ENCODE data around the gene FHDC1.
"Not testable (repeated sequence)": the region's sequence is repeated elsewhere in the genome, so short reads cannot be mapped to it uniquely, and the experiment has no call there.

Gene FHDC1, protein sequence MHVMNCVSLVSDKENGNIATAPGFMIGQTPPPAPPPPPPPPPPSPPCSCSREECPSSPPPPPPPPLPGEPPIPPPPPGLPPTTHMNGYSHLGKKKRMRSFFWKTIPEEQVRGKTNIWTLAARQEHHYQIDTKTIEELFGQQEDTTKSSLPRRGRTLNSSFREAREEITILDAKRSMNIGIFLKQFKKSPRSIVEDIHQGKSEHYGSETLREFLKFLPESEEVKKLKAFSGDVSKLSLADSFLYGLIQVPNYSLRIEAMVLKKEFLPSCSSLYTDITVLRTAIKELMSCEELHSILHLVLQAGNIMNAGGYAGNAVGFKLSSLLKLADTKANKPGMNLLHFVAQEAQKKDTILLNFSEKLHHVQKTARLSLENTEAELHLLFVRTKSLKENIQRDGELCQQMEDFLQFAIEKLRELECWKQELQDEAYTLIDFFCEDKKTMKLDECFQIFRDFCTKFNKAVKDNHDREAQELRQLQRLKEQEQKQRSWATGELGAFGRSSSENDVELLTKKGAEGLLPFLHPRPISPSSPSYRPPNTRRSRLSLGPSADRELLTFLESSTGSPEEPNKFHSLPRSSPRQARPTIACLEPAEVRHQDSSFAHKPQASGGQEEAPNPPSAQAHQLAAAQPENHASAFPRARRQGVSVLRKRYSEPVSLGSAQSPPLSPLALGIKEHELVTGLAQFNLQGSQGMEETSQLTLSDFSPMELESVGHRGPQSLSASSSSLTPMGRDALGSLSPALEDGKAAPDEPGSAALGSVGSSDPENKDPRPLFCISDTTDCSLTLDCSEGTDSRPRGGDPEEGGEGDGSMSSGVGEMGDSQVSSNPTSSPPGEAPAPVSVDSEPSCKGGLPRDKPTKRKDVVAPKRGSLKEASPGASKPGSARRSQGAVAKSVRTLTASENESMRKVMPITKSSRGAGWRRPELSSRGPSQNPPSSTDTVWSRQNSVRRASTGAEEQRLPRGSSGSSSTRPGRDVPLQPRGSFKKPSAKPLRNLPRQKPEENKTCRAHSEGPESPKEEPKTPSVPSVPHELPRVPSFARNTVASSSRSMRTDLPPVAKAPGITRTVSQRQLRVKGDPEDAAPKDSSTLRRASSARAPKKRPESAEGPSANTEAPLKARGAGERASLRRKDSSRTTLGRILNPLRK

DNA sequence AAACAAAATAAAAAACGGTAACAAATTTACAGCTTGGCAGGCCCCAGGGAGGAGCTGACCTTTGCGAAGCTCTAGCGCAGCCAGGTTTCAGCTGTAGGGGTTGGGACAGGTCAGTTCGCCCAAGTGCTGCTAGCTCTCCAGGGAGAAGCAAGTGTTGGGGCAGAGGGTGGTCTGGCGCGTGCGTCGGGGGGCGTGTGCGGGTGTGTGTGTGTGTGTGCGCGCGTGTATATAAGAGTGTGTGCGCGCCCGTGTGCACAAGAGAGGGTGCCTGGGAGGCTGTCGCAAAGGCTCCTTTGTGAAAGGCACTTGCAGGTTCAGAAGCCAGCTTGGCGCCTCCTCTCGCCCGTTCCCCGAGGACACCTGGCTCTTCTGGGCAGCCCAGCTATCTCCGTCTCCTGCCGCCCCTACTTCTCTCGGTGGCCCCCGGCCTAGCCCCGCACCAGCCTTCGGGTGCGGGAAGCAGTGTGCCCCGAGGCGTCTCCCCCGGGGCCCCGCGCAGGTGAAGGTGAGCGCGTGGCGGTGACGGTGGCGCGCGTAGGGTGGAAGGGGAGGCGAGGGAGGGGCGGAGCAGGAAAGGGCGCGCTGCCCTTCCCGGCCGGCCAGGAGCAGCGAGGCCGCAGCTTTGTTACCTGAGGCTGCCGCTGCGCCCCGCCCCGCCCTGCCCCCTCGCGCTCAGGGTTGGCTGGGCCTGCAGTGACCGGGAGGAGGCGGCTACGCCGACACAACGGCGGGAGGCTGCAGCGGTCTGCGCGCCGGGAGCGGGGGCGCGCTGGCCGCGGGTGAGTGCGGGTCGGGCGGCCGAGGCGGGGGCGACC is at the start of gene FHDC1:
TSS of gene FHDC1 (plus strand) at position 693 of the 815 bp plus-strand sequence. CDS start 6,735 bp downstream, outside the sequence.
- DNase-seq (ENCODE audit: low read depth in 2 of 3, low spot score in 2 of 3) = no peak

DNA sequence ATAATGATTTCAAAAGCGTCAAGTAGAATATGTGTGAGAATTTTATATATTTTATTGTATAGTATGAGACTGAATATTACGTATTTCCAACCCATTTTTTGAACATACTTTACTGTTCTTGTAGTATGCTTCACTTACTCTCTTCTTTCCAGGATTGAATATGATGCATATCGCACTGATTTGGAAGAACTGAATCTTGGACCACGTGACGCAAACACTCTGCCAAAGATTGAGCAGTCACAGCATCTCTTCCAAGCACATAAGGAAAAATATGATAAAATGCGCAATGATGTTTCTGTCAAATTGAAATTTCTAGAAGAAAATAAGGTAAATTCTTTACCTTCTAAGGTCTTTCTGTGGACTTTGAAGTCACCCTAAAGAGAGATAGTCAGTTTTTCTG is 48.1 kb upstream of the FHDC1 start:
- DNase-seq (ENCODE audit: low read depth in 2 of 3, low spot score in 2 of 3) = no peak

DNA sequence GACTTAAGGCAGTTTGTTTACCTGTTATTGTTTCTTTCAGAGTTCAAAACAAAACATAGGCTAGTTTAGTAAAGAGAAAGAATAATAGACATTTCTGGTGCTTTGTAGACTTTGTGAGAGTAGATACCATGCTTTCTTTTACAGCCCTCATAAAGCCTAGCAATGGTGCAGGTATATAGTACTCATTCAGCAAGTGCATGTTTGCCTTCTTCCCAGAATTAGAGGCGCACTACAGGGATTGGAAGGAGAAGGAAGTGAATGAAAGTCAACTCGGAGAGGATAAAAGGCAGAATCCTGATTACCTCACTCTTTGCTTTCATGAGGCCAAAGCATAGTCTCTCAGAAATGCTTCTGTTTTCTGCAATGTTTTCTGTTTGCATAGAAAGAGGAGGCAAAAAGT is 43.1 kb upstream of the FHDC1 start:
- no peak for DNase-seq (ENCODE audit: low read depth in 2 of 3, low spot score in 2 of 3)

- DNase-seq (ENCODE audit: low read depth in 2 of 3, low spot score in 2 of 3) = no peak
These were observed 41.5 kb upstream of the FHDC1 start for GRCh38 chr4:152894673-152895072.

- no peak for DNase-seq (ENCODE audit: low read depth in 2 of 3, low spot score in 2 of 3)
These were observed 39.3 kb upstream of the FHDC1 start for GRCh38 chr4:152896811-152897210.

GRCh38 chr4:152898133-152898532 is 38.0 kb upstream of the FHDC1 start:
- not testable (repeated sequence) for DNase-seq (ENCODE audit: low read depth in 2 of 3, low spot score in 2 of 3)

DNA sequence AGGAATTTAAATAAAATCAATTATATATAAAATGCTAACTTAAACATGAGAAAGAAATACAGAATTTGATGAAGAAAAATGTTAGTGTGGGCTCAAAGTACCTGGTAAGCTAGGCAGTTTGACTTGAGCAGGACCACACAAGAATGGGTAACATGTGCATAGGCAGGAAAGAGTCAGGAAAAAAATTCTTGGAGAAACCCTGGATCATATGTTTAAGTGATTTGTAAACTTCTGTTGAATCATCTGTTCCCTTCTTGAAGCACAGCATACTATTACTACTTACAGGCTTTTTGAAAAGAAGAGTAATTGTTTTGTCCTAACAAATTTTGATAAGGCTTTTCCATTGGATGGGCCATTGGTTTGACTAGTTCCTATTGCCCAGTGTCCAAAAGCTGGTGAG is 37.5 kb upstream of the FHDC1 start:
- no peak for DNase-seq (ENCODE audit: low read depth in 2 of 3, low spot score in 2 of 3)

- no peak for DNase-seq (ENCODE audit: low read depth in 2 of 3, low spot score in 2 of 3)
These were observed 35.7 kb upstream of the FHDC1 start for GRCh38 chr4:152900395-152900794.

- DNase-seq (ENCODE audit: low read depth in 2 of 3, low spot score in 2 of 3) = no peak
These were observed 34.9 kb upstream of the FHDC1 start for GRCh38 chr4:152901205-152901604.

DNA sequence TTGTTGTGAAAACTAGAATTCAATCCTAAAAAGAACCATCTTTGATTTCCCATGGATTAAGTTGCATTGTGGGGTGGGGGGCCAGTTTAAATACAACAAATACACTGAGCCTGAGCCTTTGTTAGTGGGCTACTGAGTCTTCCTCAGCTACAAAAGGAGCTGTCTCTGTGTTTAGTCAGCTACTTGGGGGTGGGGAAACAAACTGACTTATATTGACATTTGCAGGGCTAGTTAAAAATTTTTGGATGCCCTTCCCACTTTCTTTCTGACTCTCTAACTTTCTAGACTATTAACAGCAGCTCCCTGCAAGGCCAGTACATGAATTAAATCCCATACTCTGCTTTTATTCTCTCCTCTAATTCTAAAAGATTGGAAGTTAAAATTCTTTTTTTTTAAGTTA is 32.5 kb upstream of the FHDC1 start:
- no peak for DNase-seq (ENCODE audit: low read depth in 2 of 3, low spot score in 2 of 3)

GRCh38 chr4:152909901-152910300 is 26.2 kb upstream of the FHDC1 start:
- no peak for DNase-seq (ENCODE audit: low read depth in 2 of 3, low spot score in 2 of 3)

- DNase-seq (ENCODE audit: low read depth in 2 of 3, low spot score in 2 of 3) = no peak
These were observed 25.6 kb upstream of the FHDC1 start for GRCh38 chr4:152910521-152910920.

GRCh38 chr4:152917543-152918395 is 18.4 kb upstream of the FHDC1 start:
- no peak for DNase-seq (ENCODE audit: low read depth in 2 of 3, low spot score in 2 of 3)

DNA sequence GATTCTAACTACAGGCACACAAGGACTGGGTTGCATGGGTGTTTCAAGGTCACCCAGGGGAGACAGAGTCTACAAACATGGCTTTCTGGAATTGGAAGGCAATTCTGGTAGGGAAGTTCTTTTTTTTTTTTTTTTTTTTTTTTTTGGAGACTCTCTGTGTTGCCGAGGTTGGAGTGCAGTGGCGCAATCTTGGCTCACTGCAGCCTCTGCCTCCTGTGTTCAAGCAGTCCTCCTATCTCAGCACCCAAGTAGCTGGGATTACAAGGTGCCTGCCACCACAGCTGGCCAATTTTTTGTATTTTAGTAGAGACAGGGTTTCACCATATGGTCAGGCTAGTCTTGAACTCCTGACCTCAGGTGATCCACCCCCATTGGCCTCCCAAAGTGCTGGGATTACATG is 16.3 kb upstream of the FHDC1 start:
- no peak for DNase-seq (ENCODE audit: low read depth in 2 of 3, low spot score in 2 of 3)

- no peak for DNase-seq (ENCODE audit: low read depth in 2 of 3, low spot score in 2 of 3)
These were observed 15.4 kb upstream of the FHDC1 start for GRCh38 chr4:152920768-152921167.

DNA sequence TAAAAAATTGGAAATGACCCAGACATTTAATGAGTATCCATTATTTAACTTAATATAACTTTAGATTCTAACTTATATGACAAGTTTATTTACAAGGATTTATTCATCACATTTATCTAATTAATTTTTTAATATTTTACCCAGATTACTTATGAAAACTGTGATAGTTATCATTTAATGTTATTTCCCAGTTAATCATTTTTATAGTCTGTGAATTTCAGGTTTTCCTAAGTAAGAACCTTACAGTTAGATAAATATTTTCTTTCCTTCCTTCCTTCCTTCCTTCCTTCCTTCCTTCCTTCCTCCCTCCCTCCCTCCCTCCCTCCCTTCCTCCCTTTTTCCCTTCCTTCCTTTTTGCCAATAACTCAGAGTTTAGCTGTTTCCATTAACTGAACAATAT is 14.8 kb upstream of the FHDC1 start:
- no peak for DNase-seq (ENCODE audit: low read depth in 2 of 3, low spot score in 2 of 3)

DNA sequence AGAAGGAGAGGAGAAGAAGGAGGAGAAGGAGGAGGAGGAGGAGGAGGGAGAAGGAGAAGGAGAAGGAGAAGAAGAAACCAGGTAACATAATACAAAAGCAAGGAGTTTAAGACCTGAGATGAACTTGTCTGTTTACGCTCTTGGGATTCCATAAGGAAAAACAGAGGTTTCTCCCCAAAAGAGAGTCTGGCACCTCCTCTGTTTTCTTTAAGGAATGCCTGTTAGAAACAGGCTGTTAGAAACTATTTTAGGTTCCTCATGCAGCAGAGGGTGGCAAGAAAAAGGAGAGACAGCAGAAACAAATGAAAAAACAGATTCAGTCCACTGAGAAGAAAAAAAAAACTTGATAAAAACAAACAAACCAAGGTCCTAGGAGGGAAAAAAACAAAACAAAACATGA is 10.3 kb upstream of the FHDC1 start:
- no peak for DNase-seq (ENCODE audit: low read depth in 2 of 3, low spot score in 2 of 3)

GRCh38 chr4:152926959-152927358 is 9.2 kb upstream of the FHDC1 start:
- DNase-seq (ENCODE audit: low read depth in 2 of 3, low spot score in 2 of 3) = no peak

- DNase-seq (ENCODE audit: low read depth in 2 of 3, low spot score in 2 of 3) = no peak
These were observed 8.4 kb upstream of the FHDC1 start for GRCh38 chr4:152927737-152928136.

- DNase-seq (ENCODE audit: low read depth in 2 of 3, low spot score in 2 of 3) = no peak
These were observed 7.8 kb upstream of the FHDC1 start for GRCh38 chr4:152928286-152928685.

All from activated CD8-positive, alpha-beta memory T cell treated with anti-CD3 and anti-CD28 coated beads for 48 hours (primary cell).